ENCODE measurements around the gene ACTR1A.

GRCh38 chr10:102535481-102536147 is 33.1 kb upstream of the ACTR1A start:
- TF ChIP-seq CTCF (IDR thresholded peaks at IDR 0.05) = no peak
- TF ChIP-seq POLR2A (IDR thresholded peaks at IDR 0.05) = no peak
